ENCODE data around the gene COX19. TPM values are rescaled to one million over a fixed set of nuclear protein-coding genes. Genes with fewer than 3 reads are reported as not detected.

Gene COX19
- total and polyA plus RNA-seq, 10 donors = 7.1 to 29.1 (median 15.2) TPM

DNA sequence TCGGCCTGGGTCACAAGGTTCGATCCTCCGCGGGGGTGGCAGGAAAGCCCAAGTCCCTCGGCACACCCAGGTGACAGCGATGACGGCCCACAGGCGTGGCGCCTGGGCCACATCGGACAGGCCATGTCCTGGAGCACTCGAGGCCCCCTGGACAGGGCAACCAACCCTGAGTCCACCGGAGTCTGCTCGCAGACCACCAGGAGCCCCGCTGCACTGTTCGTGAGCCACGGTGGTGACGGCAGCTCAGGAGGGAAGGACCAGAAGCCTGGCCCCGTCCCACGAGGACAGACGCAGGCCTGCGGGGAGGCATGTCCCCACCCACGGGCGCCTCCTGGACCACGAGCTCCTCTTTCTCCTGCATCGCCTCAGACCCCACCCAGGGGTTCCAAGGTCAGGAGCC is 46.6 kb upstream of the COX19 start:
- Histone ChIP-seq H3K36me3 (peaks cover 0 to 64% (median 12%) of the 10 kb centered on the region in 6 donors), H3K27me3 (replicated peaks in 1 of 7) (no peaks in the 10 kb centered on the region), H3K9me3 (peaks cover 0 to 16% (median 4%) of the 10 kb centered on the region in 8 donors), H3K4me3 (no peak overlapping the region), H3K4me1 (peaks cover 16 to 55% (median 40%) of the 10 kb centered on the region in 6 donors), H3K27ac (no peak overlapping the region)
- peak; percentile 79 for DNase-seq
- intact Hi-C loops (cut with DNase I; ENCODE audit: low total_unique reads) = no loop called here
- TF ChIP-seq, protein P1, sequence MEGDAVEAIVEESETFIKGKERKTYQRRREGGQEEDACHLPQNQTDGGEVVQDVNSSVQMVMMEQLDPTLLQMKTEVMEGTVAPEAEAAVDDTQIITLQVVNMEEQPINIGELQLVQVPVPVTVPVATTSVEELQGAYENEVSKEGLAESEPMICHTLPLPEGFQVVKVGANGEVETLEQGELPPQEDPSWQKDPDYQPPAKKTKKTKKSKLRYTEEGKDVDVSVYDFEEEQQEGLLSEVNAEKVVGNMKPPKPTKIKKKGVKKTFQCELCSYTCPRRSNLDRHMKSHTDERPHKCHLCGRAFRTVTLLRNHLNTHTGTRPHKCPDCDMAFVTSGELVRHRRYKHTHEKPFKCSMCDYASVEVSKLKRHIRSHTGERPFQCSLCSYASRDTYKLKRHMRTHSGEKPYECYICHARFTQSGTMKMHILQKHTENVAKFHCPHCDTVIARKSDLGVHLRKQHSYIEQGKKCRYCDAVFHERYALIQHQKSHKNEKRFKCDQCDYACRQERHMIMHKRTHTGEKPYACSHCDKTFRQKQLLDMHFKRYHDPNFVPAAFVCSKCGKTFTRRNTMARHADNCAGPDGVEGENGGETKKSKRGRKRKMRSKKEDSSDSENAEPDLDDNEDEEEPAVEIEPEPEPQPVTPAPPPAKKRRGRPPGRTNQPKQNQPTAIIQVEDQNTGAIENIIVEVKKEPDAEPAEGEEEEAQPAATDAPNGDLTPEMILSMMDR (IDR thresholded peaks at IDR 0.05 in 8 of 11, conservative IDR thresholded peaks at IDR 0.05 in 3 of 11) = no peak
- TF ChIP-seq POLR2A (IDR thresholded peaks at IDR 0.05) (no peak), POLR2AphosphoS5 (IDR thresholded peaks at IDR 0.05) (no peak)
- WGBS, 5 donors = 92 to 97% (median 95%) methylated on average over 22 to 25 of the region's 25 CpGs

DNA sequence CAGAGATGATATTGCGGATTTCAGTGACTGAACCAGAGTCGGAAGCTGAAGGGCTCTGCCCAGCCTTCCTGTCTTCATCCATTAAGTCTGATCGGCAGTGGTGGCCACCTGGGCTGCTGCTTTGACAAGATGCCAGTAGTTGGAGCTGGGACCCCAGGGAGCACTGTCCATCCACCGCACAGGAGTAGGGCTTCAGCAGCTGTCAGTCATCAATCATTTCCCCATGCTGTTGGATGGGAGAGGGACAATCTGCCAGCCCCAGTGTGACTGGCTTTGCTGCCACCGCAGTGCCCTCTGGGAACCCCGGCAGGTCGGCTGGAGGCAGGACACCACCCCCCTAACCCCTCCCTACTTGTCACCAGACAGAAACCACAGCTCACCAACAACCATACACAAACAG is 46.0 kb upstream of the COX19 start:
- H3K9me3 ChIP-seq = peaks cover 0 to 16% (median 4%) of the 10 kb centered on the region in 8 donors
- H3K4me1 ChIP-seq = peaks cover 10 to 50% (median 34%) of the 10 kb centered on the region in 6 donors
- intact Hi-C loops (cut with DNase I; ENCODE audit: low total_unique reads) = no loop called here
- TF ChIP-seq, protein P1 (IDR thresholded peaks at IDR 0.05 in 8 of 11, conservative IDR thresholded peaks at IDR 0.05 in 3 of 11) = no peak
- no peak for TF ChIP-seq POLR2AphosphoS5 (IDR thresholded peaks at IDR 0.05)
- no peak for TF ChIP-seq POLR2A (IDR thresholded peaks at IDR 0.05)
- DNase-seq = peak; percentile 66
- H3K27ac ChIP-seq = no peak overlapping the region
- peaks cover 0 to 60% (median 11%) of the 10 kb centered on the region in 6 donors for H3K36me3 ChIP-seq
- no peaks in the 10 kb centered on the region for H3K27me3 ChIP-seq (replicated peaks in 1 of 7)
- H3K4me3 ChIP-seq = no peak overlapping the region
- 91 to 96% (median 93%) methylated on average over 4 to 7 of the region's 7 CpGs for WGBS, 5 donors

DNA sequence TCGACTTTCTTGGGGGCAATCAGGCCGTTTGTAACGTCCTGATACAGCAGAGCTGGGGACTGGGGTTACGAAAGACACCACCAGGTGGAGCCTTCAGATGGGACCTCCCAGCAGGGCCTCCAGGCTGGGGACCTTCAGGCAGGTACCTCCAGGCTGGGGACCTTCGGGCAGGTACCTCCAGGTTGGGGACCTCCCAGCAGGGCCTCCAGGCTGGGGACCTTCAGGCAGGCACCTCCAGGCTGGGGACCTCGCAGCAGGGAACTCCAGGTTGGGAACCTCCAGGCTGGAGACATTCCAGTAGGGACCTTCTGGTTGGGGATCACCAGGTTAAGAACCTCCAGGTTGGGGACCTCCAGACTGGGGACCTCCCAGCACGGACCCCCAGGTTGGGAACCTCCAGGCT is 45.5 kb upstream of the COX19 start:
- H3K27ac ChIP-seq = no peak overlapping the region
- peak; percentile 59 for DNase-seq
- WGBS, 5 donors = 78 to 95% (median 82%) methylated on average over 6 to 7 of the region's 7 CpGs
- peaks cover 0 to 16% (median 4%) of the 10 kb centered on the region in 8 donors for H3K9me3 ChIP-seq
- intact Hi-C loops (cut with DNase I; ENCODE audit: low total_unique reads) = no loop called here
- H3K4me3 ChIP-seq = no peak overlapping the region
- H3K36me3 ChIP-seq = peaks cover 0 to 55% (median 6%) of the 10 kb centered on the region in 6 donors
- H3K27me3 ChIP-seq (replicated peaks in 1 of 7) = no peaks in the 10 kb centered on the region
- H3K4me1 ChIP-seq = peaks cover 5 to 44% (median 29%) of the 10 kb centered on the region in 6 donors
- TF ChIP-seq, protein P1 (IDR thresholded peaks at IDR 0.05 in 8 of 11, conservative IDR thresholded peaks at IDR 0.05 in 3 of 11) = peak in 5 of 11 experiments; percentile 22 to 44 (median 35)
- TF ChIP-seq POLR2AphosphoS5 (IDR thresholded peaks at IDR 0.05) (no peak), POLR2A (IDR thresholded peaks at IDR 0.05) (no peak)

DNA sequence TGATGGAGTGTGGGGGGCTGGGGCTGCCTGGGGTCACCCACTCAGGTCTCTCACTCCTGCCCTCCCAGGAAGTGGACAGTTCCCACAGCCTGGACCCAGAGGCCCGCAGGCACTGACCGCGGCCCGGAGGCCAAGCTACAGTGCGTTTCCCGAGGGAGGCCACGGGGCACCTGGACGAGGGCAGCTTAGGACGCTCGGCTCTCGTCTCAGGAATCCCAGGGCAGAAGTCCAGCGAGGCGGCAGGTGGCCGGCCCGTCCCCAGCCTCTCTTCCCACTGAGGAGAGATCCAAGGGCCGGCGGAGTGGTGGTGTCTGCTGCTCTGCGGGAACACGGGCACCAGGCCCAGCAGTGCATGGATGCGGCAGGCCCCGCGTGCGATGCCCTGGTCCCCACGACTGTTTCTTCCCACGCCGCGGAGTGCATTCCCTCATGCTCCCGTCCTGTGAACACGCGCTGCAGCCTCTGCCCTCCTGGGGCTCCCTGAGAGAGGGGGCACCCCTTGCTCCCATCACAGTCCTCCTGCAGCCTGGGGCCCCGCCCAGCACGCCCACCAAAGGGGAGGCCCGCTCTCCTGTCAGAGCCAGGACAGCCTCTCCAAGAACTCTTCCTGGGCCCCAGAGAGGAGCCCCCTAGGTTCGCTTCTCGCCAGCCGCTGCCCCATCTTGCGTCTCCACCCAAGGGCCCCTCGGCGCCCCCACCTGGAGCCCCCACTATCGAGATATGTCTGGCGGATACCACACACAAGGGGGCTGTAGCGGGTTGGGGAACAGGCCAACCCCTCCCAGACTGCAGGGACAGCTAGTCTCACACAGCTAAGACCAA is 44.7 kb upstream of the COX19 start:
- 94 to 98% (median 95%) methylated on average over 15 to 42 of the region's 42 CpGs for WGBS, 5 donors
- Histone ChIP-seq H3K27ac (no peak overlapping the region), H3K4me1 (peaks cover 5 to 36% (median 20%) of the 10 kb centered on the region in 6 donors), H3K36me3 (peaks cover 0 to 47% (median 4%) of the 10 kb centered on the region in 6 donors), H3K4me3 (no peak overlapping the region), H3K27me3 (replicated peaks in 1 of 7) (no peaks in the 10 kb centered on the region), H3K9me3 (peaks cover 0 to 16% (median 4%) of the 10 kb centered on the region in 8 donors)
- TF ChIP-seq POLR2A (IDR thresholded peaks at IDR 0.05) (no peak), POLR2AphosphoS5 (IDR thresholded peaks at IDR 0.05) (no peak)
- TF ChIP-seq, protein P1 (IDR thresholded peaks at IDR 0.05 in 8 of 11, conservative IDR thresholded peaks at IDR 0.05 in 3 of 11) = peak in 1 of 11 experiments; percentile 0
- intact Hi-C loops (cut with DNase I; ENCODE audit: low total_unique reads) = no loop called here
- peak; percentile 75 for DNase-seq

Measured in spleen (tissue), 11 donors.